H7 (cell line): Measurements from ENCODE around the gene MIP. TPM values are rescaled to one million over a fixed set of nuclear protein-coding genes. Genes with fewer than 3 reads are reported as not detected.
"Not testable (repeated sequence)": the region's sequence is repeated elsewhere in the genome, so short reads cannot be mapped to it uniquely, and the experiment has no call there.

Source experiments
- DNase-seq: peaks from one replicate; pipeline ENCODE4 v3.0.0; 2012
- H3K27me3 ChIP-seq: 2 replicates; pipeline ENCODE4 v1.6.0; 2011; ENCODE audit warnings: mild to moderate bottlenecking, low read length; ENCODE audit not compliant: control insufficient read depth, insufficient read depth
- H3K36me3 ChIP-seq: replicated peaks from 2 replicates; pipeline ENCODE4 v1.5.1; 2011; ENCODE audit warnings: low read length; ENCODE audit not compliant: control insufficient read depth, insufficient read depth
- H3K4me3 ChIP-seq: 2 replicates; pipeline ENCODE4 v1.5.1; 2011; ENCODE audit warnings: low read depth, mild to moderate bottlenecking, control low read depth, low read length, moderate library complexity; ENCODE audit not compliant: insufficient read depth
- total RNA-seq: library from RNA; depleted of rRNA; stranded (reverse); fragments of >200 nt; shearing (Covaris generic); gene quantifications from 2 replicates; pipeline ENCODE4 v1.2.3, GENCODE V29; 2014; rRNA removed

Gene MIP
- total RNA-seq: not detected in 2 replicates

- no peak for DNase-seq
- no peaks in the 10 kb centered on the region for H3K27me3 ChIP-seq
- H3K4me3 ChIP-seq: no peak within 1 kb of the TSS
- H3K36me3 ChIP-seq: no peaks in the 10 kb centered on the region
These were observed at the start of gene MIP for GRCh38 chr12:56454557-56454956. Gene MIP (minus strand): TSS chr12:56454657. CDS start chr12:56454613, 44 bp downstream.

GRCh38 chr12:56499879-56500278 lies 45.4 kb upstream of the MIP start:
- not testable (repeated sequence) for DNase-seq, H3K36me3 ChIP-seq, H3K27me3 ChIP-seq, H3K4me3 ChIP-seq

- not testable (repeated sequence) for H3K36me3 ChIP-seq, DNase-seq, H3K27me3 ChIP-seq, H3K4me3 ChIP-seq
These were observed 45.0 kb upstream of the MIP start for GRCh38 chr12:56499452-56499851.

- DNase-seq, H3K36me3 ChIP-seq, H3K4me3 ChIP-seq, H3K27me3 ChIP-seq: not testable (repeated sequence)
These were observed 43.9 kb upstream of the MIP start for GRCh38 chr12:56498126-56498902.

GRCh38 chr12:56496704-56497103 lies 42.2 kb upstream of the MIP start:
- not testable (repeated sequence) for H3K36me3 ChIP-seq, H3K4me3 ChIP-seq, H3K27me3 ChIP-seq
- DNase-seq: peak; percentile 47

GRCh38 chr12:56494481-56494880 lies 40.0 kb upstream of the MIP start:
- not testable (repeated sequence) for H3K27me3 ChIP-seq, H3K4me3 ChIP-seq, DNase-seq, H3K36me3 ChIP-seq

GRCh38 chr12:56494106-56494415 lies 39.6 kb upstream of the MIP start:
- not testable (repeated sequence) for H3K36me3 ChIP-seq, H3K4me3 ChIP-seq, DNase-seq
- peaks cover 11% of the 10 kb centered on the region for H3K27me3 ChIP-seq

GRCh38 chr12:56493409-56494105 lies 39.1 kb upstream of the MIP start:
- not testable (repeated sequence) for H3K4me3 ChIP-seq, DNase-seq, H3K36me3 ChIP-seq
- H3K27me3 ChIP-seq: peaks cover 16% of the 10 kb centered on the region

- H3K27me3 ChIP-seq: peaks cover 36% of the 10 kb centered on the region
- no peaks in the 10 kb centered on the region for H3K36me3 ChIP-seq
- DNase-seq: no peak
These were observed 35.9 kb upstream of the MIP start for GRCh38 chr12:56490360-56490759.

GRCh38 chr12:56488041-56488955 lies 33.8 kb upstream of the MIP start, which contains the start of gene GLS2:
Gene GLS2 (minus strand): TSS chr12:56488161. CDS start chr12:56488118, 43 bp downstream.
- peak; percentile 96 for DNase-seq
- H3K36me3 ChIP-seq: no peaks in the 10 kb centered on the region
- peak within 1 kb of the TSS; percentile 85 for H3K4me3 ChIP-seq
- H3K27me3 ChIP-seq: peaks cover 36% of the 10 kb centered on the region

More at GRCh38 chr12:56490360-56490759, 35.9 kb upstream of the MIP start:
- H3K4me3 ChIP-seq: no peak overlapping the region

GRCh38 chr12:56487448-56488040 lies 33.1 kb upstream of the MIP start:
- Histone ChIP-seq H3K27me3 (peaks cover 36% of the 10 kb centered on the region), H3K36me3 (no peaks in the 10 kb centered on the region), H3K4me3 (peak overlapping the region; percentile 85)
- DNase-seq: peak; percentile 83

- Histone ChIP-seq H3K4me3 (no peak overlapping the region), H3K36me3 (no peaks in the 10 kb centered on the region)
These were observed 32.2 kb upstream of the MIP start for GRCh38 chr12:56486694-56487093.

GRCh38 chr12:56484566-56484965 lies 30.1 kb upstream of the MIP start:
- DNase-seq: no peak
- H3K27me3 ChIP-seq: peaks cover 29% of the 10 kb centered on the region

More at GRCh38 chr12:56486694-56487093, 32.2 kb upstream of the MIP start:
- DNase-seq: no peak
- H3K27me3 ChIP-seq: peaks cover 36% of the 10 kb centered on the region

GRCh38 chr12:56479625-56480024 lies 25.2 kb upstream of the MIP start:
- Histone ChIP-seq H3K4me3 (no peak overlapping the region), H3K27me3 (no peaks in the 10 kb centered on the region), H3K36me3 (no peaks in the 10 kb centered on the region)
- no peak for DNase-seq

More at GRCh38 chr12:56484566-56484965, 30.1 kb upstream of the MIP start:
- Histone ChIP-seq H3K4me3 (no peak overlapping the region), H3K36me3 (no peaks in the 10 kb centered on the region)
